CD4-positive, alpha-beta T cell treated with Interleukin-10 for 1 hour (primary cell): ENCODE measurements around the gene ACSL3.
"Not testable (repeated sequence)": the region's sequence is repeated elsewhere in the genome, so short reads cannot be mapped to it uniquely, and the experiment has no call there.

Experiments used
- DNase-seq: peaks from one replicate; pipeline ENCODE4 v3.0.0-alpha.2; 2020

Gene ACSL3

GRCh38 chr2:222854773-222855700 lies 5.8 kb upstream of the ACSL3 start:
- DNase-seq: no peak

GRCh38 chr2:222859786-222860612 lies 837 bp upstream of the ACSL3 start:
- DNase-seq: no peak

- peak; percentile 44 for DNase-seq
Observed at GRCh38 chr2:222861411-222862105, 722 bp downstream of the ACSL3 start.

DNA sequence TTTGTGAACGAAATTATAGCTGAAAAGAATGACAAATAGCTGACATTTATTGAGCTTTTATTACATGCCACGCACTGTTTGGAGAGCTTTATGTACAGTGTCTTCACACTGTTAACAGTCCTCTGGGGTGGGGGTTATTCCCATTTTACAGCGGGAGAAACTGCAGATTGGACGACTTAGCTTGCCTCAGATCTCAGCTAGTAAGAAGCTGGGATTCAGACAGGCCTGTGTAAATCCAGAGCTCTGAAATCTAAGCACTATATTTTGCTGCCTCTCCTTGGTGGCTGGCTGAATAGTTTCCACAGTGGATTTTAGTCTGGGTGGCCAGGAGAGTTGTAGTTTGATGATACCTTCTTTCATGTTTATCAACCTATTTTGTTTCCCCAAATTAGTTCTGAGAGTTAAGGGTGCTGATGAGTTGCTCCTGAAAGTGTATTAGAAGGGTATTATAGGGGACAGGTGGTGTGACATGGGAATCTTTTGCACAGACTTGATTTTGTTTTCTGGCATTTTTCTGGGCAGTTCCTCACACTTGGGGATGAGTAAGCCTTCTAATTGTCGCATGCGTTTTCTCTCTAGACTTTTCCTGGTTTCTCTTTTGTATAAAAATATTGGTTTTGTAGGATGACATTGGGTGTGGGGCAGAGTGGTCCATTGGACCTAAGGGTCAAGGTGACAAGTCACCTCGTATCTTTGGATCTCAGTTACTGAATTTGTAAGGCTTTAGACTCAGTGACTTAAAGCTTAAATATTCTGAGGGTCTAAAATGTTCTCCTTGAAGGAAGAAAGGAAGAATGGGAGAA lies 1.5 kb downstream of the ACSL3 start:
- no peak for DNase-seq

DNA sequence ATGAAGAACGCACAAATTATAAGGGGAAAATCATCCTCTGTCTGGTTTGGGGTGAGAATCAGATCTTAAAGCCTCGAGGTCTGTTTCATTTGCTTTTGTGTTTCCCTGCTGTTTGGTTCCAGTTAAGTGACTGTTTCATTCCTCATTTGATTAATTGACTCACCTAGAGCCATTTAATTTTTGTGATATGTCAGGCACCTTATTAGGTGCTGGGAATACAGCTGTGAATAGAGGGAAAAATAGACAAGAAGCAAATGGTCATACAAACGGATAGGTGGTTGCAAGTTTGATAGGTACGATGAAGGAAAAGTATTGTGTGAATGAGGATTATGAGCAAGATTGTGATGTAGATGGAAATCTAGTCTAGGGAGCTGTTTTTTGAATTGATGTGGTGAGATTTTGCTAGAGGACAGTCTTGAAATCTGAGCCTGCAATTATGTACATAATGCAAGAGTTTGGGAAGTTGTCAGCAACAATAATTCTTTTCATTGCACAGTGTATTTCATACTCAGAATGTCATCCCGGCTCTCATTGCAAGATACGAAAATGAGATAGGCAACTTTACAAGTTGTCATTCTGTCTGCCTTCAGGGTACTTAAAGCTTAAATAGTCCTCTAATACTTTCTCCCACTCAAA lies 2.2 kb downstream of the ACSL3 start:
- DNase-seq: no peak

DNA sequence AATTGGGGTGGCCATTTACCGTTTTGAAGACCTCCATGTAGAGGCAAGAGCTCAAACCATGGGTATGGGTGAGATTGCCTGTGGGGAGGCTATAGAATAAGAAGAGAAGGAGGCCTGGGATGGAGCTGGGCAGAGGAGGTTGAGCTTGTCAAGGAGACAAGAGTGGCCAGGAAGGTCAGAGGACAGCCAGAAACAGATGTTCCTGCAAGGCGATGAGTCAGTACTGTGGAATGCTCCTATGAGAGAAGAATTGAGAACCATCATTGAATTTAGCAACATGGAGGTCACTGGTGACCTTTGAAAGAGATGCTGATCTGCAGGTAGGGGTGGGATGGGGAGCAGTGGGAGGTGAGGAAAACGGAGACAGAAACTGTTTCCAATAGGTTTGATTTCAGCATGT lies 3.5 kb downstream of the ACSL3 start:
- DNase-seq: no peak

DNA sequence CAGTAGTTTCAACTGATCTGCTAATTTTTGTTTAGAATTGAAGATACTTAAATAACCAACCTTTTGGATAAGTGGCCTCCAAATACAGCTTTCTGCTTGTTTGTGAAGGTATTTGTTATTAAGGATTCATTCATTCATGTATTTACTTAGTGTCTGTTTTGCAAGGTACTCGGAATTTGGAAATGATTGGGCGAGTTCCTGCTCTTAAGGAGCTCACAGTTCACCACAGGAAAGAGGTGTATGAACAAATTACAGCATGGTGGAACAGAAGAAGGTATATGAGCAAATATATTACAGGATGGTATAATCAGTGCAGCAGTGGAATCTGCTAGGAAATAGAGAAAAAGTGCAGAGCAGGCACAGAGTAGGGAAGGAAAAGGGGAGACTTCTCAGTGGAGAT lies 4.5 kb downstream of the ACSL3 start:
- no peak for DNase-seq

GRCh38 chr2:222866358-222866960 lies 5.6 kb downstream of the ACSL3 start:
- no peak for DNase-seq

DNA sequence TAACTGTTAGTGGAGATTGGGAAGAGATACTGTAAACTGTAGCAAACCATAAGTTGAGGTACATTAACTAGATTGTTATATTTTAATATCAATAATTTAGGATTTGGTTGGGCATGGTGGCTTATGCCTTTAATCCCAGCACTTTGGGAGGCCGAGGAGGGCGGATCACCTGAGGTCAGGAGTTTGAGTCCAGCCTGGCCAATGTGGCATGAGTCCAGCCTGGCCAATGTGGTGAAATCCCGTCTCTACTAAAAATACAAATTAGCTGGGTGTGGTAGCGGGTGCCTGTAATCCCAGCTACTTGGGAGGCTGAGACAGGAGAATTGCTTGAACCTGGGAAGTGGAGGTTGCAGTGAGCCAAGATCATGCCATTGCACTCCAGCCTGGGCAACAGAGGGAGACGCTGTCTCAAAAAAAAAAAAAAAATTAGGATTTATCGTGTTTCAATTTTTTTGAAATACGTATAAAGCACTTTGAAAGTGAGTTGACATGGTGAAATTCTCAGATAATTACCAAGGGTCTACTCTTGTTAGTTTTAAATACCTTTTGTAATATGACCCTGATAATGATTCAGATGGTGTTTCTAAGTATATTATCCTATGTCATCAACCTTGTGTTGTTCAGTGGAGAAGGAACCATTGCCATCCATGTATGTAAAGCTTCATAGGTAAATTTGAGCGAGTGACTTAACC lies 7.9 kb downstream of the ACSL3 start:
- DNase-seq: not testable (repeated sequence)

GRCh38 chr2:222869252-222869560 lies 8.4 kb downstream of the ACSL3 start:
- no peak for DNase-seq

DNA sequence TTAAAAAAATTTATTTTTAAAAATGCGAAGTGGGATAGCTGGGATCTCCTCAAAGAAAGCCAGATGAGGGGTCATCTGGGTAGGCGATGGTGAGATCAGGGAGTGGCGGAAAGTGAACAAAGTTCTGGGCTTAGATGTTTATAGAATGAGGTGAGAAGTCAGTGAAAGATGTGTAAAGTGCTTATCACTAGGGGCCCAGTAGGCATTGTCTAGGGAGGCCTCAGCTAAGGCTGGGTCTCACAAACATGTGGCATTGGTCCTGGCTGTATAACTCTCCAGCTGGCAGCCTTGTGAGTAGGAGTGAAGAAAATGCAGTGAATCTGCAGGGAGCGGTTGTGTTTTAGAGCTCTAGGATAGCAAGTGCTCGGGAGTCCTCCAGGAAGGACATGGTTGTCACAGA lies 10.5 kb downstream of the ACSL3 start:
- no peak for DNase-seq

DNA sequence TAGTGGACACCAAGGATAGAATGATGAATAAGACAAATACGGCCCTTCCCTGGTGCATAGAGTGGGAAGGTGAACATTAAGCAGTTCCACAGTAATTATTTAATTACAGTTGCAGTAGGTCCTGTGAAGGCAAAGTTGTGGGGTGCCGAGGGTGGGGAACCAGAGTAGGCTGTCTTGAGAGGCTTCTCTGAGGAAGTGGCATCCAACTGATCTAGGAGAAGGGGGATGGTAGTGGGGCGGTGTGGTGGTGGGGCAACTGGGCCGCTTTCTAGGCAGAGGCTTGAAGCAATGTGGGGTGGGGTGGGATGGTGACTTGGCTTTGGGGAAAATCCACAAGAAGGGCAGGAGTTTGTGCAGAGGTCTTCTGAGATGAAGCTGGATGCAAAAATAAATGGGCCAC lies 11.7 kb downstream of the ACSL3 start:
- DNase-seq: no peak

DNA sequence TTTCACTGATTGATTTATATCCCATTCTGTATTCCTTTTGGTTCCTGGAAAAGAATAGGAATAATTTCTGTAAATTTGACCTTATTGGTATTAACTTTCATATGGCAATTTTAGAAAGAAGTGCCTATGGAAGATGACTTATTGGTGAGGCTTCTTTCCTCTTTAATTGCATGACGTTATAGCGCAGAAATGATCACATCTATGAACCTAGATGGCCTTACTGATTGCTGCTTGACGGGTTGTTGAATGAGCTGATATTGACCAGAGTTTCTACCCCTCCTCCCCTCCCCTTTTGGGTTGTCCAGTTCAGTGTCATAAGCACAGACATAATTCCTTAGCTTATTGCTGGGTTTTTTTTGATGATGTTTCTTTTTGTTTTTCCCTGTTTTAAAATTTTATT lies 14.6 kb downstream of the ACSL3 start:
- no peak for DNase-seq

- no peak for DNase-seq
Observed at GRCh38 chr2:222876947-222877346, 16.1 kb downstream of the ACSL3 start.

- DNase-seq: no peak
Observed at GRCh38 chr2:222877556-222878300, 16.9 kb downstream of the ACSL3 start.

DNA sequence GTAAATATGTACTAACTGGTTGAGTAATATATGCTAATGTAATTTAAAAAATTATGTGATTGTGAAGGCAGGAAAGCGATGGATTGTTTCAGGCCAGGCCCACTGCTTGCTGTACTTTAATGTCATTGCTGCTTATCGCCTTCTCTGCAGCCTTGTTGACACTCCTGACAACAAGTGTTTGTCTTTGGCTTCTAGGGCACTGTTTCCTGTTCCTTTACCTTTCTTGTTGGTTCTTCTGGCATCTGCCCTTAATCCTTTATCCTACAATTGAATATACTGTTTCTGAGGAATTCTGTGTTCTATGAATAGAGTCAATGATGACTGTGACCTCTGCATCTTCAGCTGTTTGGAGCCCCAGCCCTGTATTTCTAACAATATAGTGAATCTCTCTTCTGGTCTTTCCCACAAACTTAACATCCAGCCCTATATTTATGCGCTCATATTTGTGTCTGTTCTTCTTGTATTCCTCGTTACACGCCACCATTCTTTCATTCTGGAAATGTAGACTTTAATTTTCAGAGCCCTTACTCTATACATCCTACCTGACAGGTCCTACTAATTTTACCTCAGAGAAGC lies 17.6 kb downstream of the ACSL3 start:
- no peak for DNase-seq

DNA sequence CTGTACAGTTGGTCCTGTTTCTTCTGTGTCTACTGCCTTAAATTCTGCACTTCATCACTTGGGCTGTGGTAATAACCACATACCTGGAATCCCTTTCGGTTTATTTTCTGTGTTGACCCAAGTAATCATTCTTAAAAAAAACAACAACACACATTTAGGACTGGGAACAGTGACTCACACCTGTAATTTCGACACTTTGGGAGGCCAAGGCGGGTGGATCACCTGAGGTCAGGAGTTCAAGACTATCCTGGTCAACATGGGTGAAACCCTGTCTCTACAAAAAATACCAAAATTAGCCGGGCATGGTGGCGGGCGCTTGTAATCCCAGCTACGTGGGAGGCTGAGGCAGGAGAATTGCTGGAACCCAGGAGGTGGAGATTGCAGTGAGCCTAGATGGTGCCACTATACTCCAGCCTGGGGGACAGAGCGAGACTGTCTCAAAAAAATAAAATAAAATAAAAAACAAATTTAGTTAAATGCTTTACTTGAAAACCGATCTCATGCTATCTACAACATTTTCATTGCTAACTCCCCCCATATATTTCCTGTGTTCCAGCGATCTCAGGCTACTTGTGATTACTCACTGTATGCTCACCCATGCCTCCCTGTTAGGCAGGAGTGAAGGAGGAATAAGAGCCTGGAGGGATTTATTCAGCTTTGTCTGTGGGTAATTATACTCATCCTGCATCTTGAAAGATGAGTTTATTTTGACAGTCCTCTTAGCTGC lies 18.2 kb downstream of the ACSL3 start:
- DNase-seq: no peak

GRCh38 chr2:222879604-222879933 lies 18.7 kb downstream of the ACSL3 start:
- no peak for DNase-seq

- no peak for DNase-seq
Observed at GRCh38 chr2:222882484-222882928, 21.7 kb downstream of the ACSL3 start.
